GM12872 (cell line): ENCODE data around the gene TSPAN32.

ENCODE experiments used
- CTCF ChIP-seq: IDR thresholded peaks from 3 replicates; pipeline ENCODE4 v1.5.1; 2011; ENCODE audit warnings: low read depth, mild to moderate bottlenecking, low read length, moderate library complexity; ENCODE audit not compliant: insufficient read depth

TSPAN32 gene

DNA sequence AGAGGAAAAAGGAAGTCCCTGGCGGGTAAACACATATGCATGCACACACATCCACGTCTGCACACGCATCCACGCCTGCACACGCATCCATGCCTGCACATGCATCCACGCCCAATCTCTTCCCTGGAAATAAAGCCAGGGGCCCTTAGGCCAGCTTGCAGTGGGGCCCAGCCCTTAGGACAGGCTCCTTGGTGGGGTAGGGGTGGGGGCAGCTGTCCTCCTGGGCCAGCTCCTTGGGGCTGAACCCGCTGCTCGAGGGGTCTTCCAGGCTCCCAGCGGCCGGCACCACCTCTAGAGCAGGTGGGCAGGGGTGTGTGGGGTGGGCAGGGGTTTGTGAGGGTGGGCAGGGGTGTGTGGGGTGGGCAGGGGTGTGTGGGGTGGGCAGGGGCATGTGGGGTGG lies 2.0 kb upstream of the TSPAN32 start:
- no peak for TF ChIP-seq CTCF

- TF ChIP-seq CTCF, result no peak
These were observed 1.4 kb upstream of the TSPAN32 start for GRCh38 chr11:2300290-2300935.

GRCh38 chr11:2300936-2301630 lies 730 bp upstream of the TSPAN32 start:
- no peak for TF ChIP-seq CTCF

DNA sequence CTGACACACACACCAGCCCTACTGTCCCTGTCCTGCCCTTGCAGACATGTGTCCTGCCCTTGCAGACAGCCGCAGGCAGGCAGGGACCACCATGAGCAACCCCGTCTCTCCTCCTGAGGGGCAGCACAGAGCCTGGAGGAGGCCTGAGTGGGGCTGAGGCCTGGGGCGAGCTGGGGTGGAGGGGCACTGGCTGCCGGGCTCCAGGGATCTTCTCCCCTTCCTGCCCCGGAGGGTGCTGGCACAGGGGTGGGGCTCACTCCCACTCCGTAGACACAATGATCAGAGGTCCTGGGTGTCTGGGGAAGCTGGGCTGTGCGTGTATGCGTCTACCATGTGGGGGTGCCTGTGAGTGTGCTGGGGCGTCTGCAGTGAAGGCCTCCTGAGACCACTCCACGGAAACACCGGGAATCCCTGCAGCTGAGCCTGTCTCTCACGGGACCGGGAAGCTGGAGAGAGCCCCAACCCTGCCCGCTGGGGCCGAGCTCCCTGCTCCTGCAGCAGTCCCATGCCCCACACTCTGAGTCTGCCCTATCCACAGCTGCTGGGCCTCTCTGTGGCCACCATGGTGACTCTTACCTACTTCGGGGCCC lies 588 bp downstream of the TSPAN32 start:
- TF ChIP-seq CTCF, result 0 out of 3 replicates have a peak, but pooled peaks have one; percentile 10

DNA sequence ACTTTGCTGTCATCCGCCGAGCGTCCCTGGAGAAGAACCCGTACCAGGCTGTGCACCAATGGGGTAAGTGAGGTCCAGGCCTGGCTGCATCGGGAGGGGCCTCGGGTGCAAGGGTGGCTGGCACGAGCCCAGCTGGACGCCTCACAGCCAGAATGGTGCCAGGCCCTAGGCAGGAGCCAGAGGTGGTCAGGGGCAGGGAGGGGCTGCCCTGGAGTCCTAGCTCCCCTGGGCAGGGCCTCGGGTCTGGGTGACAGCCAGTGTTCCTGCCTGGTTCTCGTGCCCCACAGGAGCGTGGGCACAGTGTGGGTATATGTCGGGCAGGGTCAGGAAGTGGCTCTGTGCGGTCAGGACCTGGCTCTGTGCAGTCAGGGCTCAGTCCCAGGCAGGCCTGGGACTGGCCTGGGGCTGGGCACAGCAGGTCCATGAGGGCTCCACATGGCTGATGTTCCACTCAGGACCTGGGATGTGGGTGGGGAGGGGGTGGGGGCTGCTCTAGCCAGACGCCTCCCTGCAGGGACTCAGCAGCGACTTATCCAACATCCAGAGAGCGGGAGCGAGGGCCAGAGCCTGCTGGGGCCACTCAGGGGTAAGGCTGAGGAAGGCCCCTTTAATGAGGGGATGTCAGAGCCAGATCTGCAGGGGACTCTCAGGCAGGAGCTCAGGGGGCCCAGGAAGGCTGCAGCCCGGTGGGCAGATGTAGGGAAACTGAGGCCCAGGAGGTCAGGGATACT lies 1.2 kb downstream of the TSPAN32 start:
- no peak for TF ChIP-seq CTCF

DNA sequence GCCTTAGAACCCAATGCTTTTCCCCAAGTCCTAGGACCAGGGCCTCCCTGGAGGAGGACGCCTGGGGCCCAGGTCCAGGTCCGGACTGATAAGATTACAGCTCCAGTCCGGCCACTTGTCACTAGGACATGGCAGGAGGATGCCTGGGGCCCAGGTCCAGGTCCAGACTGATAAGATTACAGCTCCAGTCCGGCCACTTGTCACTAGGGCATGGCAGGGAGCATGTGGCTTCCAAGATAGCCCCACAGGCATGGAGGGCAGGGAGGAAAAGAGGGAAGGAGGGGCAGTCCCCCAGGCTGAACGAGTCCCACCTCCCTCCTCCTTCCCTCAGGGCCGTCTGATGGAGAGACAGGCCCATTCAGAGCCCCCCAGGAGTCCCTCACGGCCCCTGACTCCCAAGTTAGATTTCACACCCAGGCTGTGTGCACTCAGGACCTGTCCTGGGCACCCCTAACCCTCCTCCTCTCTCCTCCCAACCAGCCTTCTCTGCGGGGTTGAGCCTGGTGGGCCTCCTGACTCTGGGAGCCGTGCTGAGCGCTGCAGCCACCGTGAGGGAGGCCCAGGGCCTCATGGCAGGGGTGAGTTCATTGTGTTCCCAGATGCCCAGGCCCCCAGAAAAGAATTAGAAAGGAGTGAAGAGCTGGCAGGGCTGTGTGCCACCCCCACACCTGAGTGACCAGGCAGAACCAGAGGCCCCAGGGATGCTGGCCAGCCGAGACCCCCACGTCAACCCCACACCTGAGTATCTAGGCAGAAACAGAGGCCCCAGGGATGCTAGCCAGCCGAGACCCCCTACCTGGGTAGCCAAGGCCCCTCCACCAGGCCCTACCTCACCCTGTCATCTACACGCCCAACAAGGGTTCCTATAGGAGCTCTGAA lies 2.1 kb downstream of the TSPAN32 start:
- TF ChIP-seq CTCF, result no peak
